ENCODE data around the gene ELL3. TPM values are rescaled to one million over a fixed set of nuclear protein-coding genes. Genes with fewer than 3 reads are reported as not detected.

The ELL3 gene
- total and polyA plus RNA-seq, 9 donors: 2.2 to 7.2 (median 4.9) TPM

- intact Hi-C loops (cut with DNase I): no loop called here
- Histone ChIP-seq H3K27ac (no peak overlapping the region), H3K36me3 (no peaks in the 10 kb centered on the region), H3K9me3 (no peaks in the 10 kb centered on the region), H3K4me1 (ENCODE audit: insufficient read depth) (peaks cover 1% of the 10 kb centered on the region), H3K4me3 (no peak overlapping the region), H3K27me3 (no peaks in the 10 kb centered on the region)
- TF ChIP-seq EP300 (IDR thresholded peaks at IDR 0.05) (no peak), POLR2A (IDR thresholded peaks at IDR 0.05) (no peak)
- TF ChIP-seq, protein P1, sequence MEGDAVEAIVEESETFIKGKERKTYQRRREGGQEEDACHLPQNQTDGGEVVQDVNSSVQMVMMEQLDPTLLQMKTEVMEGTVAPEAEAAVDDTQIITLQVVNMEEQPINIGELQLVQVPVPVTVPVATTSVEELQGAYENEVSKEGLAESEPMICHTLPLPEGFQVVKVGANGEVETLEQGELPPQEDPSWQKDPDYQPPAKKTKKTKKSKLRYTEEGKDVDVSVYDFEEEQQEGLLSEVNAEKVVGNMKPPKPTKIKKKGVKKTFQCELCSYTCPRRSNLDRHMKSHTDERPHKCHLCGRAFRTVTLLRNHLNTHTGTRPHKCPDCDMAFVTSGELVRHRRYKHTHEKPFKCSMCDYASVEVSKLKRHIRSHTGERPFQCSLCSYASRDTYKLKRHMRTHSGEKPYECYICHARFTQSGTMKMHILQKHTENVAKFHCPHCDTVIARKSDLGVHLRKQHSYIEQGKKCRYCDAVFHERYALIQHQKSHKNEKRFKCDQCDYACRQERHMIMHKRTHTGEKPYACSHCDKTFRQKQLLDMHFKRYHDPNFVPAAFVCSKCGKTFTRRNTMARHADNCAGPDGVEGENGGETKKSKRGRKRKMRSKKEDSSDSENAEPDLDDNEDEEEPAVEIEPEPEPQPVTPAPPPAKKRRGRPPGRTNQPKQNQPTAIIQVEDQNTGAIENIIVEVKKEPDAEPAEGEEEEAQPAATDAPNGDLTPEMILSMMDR (IDR thresholded peaks at IDR 0.05): no peak
- 71 to 84% (median 79%) methylated on average over 2 of the region's 2 CpGs for WGBS, 3 donors
- DNase-seq: no peak
Observed at GRCh38 chr15:43771816-43772215, 5.0 kb downstream of the ELL3 start.

- no peak for TF ChIP-seq POLR2A (IDR thresholded peaks at IDR 0.05)
- TF ChIP-seq EP300 (IDR thresholded peaks at IDR 0.05): no peak
- TF ChIP-seq, protein P1 (IDR thresholded peaks at IDR 0.05): peak; percentile 26 to 44 (median 36)
- Histone ChIP-seq H3K27me3 (no peaks in the 10 kb centered on the region), H3K4me1 (ENCODE audit: insufficient read depth) (no peaks in the 10 kb centered on the region), H3K9me3 (no peaks in the 10 kb centered on the region), H3K4me3 (no peak overlapping the region), H3K36me3 (no peaks in the 10 kb centered on the region), H3K27ac (no peak overlapping the region)
- 66 to 71% (median 67%) methylated on average over 5 of the region's 5 CpGs for WGBS, 3 donors
- DNase-seq: peak in 3 of 5 donors; percentile 54 to 66 (median 59)
- intact Hi-C loops (cut with DNase I): no loop called here
Observed at GRCh38 chr15:43769584-43770228, 7.1 kb downstream of the ELL3 start.

DNA sequence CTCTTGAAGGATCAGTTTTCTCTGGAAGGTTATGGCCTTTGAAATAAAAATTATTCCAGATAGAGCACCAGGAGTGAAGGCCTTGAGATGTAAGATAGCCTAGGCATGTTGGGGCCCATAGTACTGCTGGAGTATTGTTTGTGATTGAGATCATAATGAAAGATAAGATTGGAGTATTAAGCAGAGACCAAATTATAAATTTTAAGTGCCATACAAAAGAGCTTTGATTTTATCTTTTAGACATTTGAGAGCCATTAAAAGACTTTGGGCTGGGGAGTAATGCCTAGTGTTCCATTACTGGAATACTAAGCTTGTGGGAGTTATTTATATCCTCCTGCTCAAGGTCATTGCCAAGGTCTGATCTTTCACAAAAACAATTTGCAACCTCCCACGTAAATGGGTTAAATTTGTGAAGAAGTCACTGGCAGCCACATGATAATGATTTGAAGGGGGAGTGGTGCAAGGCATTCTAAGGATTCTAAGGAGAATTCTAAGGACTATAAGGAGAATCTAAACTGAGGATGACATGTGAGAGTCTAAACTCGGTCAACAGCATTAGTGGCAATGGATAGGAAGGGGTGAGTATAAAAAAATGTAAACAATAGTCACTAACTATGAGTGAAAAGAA lies 12.8 kb downstream of the ELL3 start:
- no peak for DNase-seq
- no peak for TF ChIP-seq EP300 (IDR thresholded peaks at IDR 0.05)
- no peak for TF ChIP-seq POLR2A (IDR thresholded peaks at IDR 0.05)
- TF ChIP-seq, protein P1 (IDR thresholded peaks at IDR 0.05): no peak
- Histone ChIP-seq H3K4me1 (ENCODE audit: insufficient read depth) (peaks cover 2% of the 10 kb centered on the region), H3K36me3 (no peaks in the 10 kb centered on the region), H3K4me3 (no peak overlapping the region), H3K27ac (peak overlapping the region in 1 of 2 donors; percentile 9), H3K27me3 (no peaks in the 10 kb centered on the region), H3K9me3 (no peaks in the 10 kb centered on the region)
- intact Hi-C loops (cut with DNase I): no loop called here
- WGBS, 3 donors: 5 to 18% (median 8%) methylated on average over 2 of the region's 2 CpGs

- DNase-seq: no peak
- 72 to 77% (median 77%) methylated on average over 6 of the region's 6 CpGs for WGBS, 3 donors
- Histone ChIP-seq H3K27ac (no peak overlapping the region), H3K4me1 (ENCODE audit: insufficient read depth) (peaks cover 2% of the 10 kb centered on the region), H3K4me3 (no peak overlapping the region), H3K9me3 (no peaks in the 10 kb centered on the region), H3K36me3 (no peaks in the 10 kb centered on the region), H3K27me3 (no peaks in the 10 kb centered on the region)
- TF ChIP-seq EP300 (IDR thresholded peaks at IDR 0.05) (no peak), POLR2A (IDR thresholded peaks at IDR 0.05) (no peak)
- TF ChIP-seq, protein P1 (IDR thresholded peaks at IDR 0.05): no peak
- intact Hi-C loops (cut with DNase I): no loop called here
Observed at GRCh38 chr15:43762824-43763223, 13.9 kb downstream of the ELL3 start.

Measured in ovary (tissue), 9 donors.